GM23338 (cell line): ENCODE data around the gene CROCC2. TPM values are rescaled to one million over a fixed set of nuclear protein-coding genes. Genes with fewer than 3 reads are reported as not detected.
A peak's percentile ranks its signal among the peaks of the same experiment; 100 is the strongest.

Experiments used
- ATAC-seq: fragments of 200-7000 bp; cut with Tn5 transposase; 3 replicates; pipeline ENCODE4 v1.9.1; 2020
- DNase-seq: peaks from one replicate; pipeline ENCODE4 v3.0.0-alpha.2; 2015; ENCODE audit warnings: low spot score
- H2AFZ ChIP-seq: fragments of 200-600 bp; sonication (generic); 2 replicates; pipeline ENCODE4 v1.8.0; 2016; ENCODE audit warnings: antibody characterized with exemption, mild to moderate bottlenecking, moderate library complexity
- H3F3A ChIP-seq: fragments of 200-600 bp; sonication (generic); replicated peaks from 2 replicates; pipeline ENCODE4 v1.8.0; 2017; ENCODE audit warnings: antibody characterized with exemption, mixed run types, low read depth
- H3K27ac ChIP-seq: fragments of 200-600 bp; sonication (generic); 2 replicates; pipeline ENCODE4 v1.6.1; 2016; ENCODE audit warnings: low read depth
- H3K27me3 ChIP-seq: fragments of 200-600 bp; sonication (generic); 2 replicates; pipeline ENCODE4 v1.8.0; 2016; ENCODE audit warnings: mild to moderate bottlenecking, mixed run types, moderate library complexity; ENCODE audit not compliant: insufficient read depth
- H3K36me3 ChIP-seq: fragments of 200-600 bp; sonication (generic); 2 replicates; pipeline ENCODE4 v1.8.0; 2016; ENCODE audit warnings: mild to moderate bottlenecking; ENCODE audit not compliant: insufficient read depth
- H3K4me1 ChIP-seq: fragments of 200-600 bp; sonication (generic); 2 replicates; pipeline ENCODE4 v1.8.0; 2016; ENCODE audit warnings: mild to moderate bottlenecking, moderate library complexity; ENCODE audit not compliant: insufficient read depth
- H3K4me2 ChIP-seq: fragments of 200-600 bp; sonication (generic); 2 replicates; pipeline ENCODE4 v1.7.1; 2017; ENCODE audit warnings: mixed run types
- H3K4me3 ChIP-seq: fragments of 200-600 bp; sonication (generic); 2 replicates; pipeline ENCODE4 v1.6.1; 2016; ENCODE audit warnings: mixed run types
- H3K79me2 ChIP-seq: fragments of 200-600 bp; sonication (generic); replicated peaks from 2 replicates; pipeline ENCODE4 v1.8.0; 2017; ENCODE audit warnings: mild to moderate bottlenecking; ENCODE audit not compliant: insufficient read depth
- H3K9me2 ChIP-seq: fragments of 200-600 bp; sonication (generic); 2 replicates; pipeline ENCODE4 v1.8.0; 2017; ENCODE audit not compliant: insufficient read depth
- H4K20me1 ChIP-seq: fragments of 200-600 bp; sonication (generic); replicated peaks from 2 replicates; pipeline ENCODE4 v1.8.0; 2017; ENCODE audit warnings: mild to moderate bottlenecking; ENCODE audit not compliant: insufficient read depth
- H3K27ac Mint-ChIP-seq: 2 replicates; pipeline ENCODE4 v1.8.0; 2020; ENCODE audit warnings: inconsistent platforms, mild to moderate bottlenecking, moderate library complexity, mixed read lengths
- H3K27me3 Mint-ChIP-seq: 3 replicates; pipeline ENCODE4 v1.8.0; 2022; ENCODE audit warnings: low read depth, mild to moderate bottlenecking, moderate library complexity, mixed read lengths, inconsistent platforms; ENCODE audit not compliant: insufficient read depth, poor library complexity
- H3K36me3 Mint-ChIP-seq: 3 replicates; pipeline ENCODE4 v1.8.0; 2021; ENCODE audit warnings: low read depth, mild to moderate bottlenecking, inconsistent platforms, moderate library complexity, mixed read lengths
- H3K4me1 Mint-ChIP-seq: 3 replicates; pipeline ENCODE4 v1.8.0; 2020; ENCODE audit warnings: mild to moderate bottlenecking, inconsistent platforms, mixed read lengths
- H3K4me3 Mint-ChIP-seq: 3 replicates; pipeline ENCODE4 v1.8.0; 2021; ENCODE audit warnings: moderate library complexity, mild to moderate bottlenecking, inconsistent platforms, mixed read lengths
- H3K9me3 Mint-ChIP-seq: 3 replicates; pipeline ENCODE4 v1.8.0; 2020; ENCODE audit warnings: moderate library complexity, mild to moderate bottlenecking, inconsistent platforms, mixed read lengths
- CREB1 ChIP-seq: fragments of 250-450 bp; sonication (Bioruptor Pico); IDR thresholded peaks from 2 replicates; pipeline ENCODE4 v1.5.0; 2020; ENCODE audit warnings: low read depth, mild to moderate bottlenecking, moderate library complexity
- EZH2 ChIP-seq: fragments of 200-600 bp; sonication (generic); IDR thresholded peaks from one replicate; pipeline ENCODE4 v1.8.0; 2017; ENCODE audit warnings: antibody characterized with exemption, mild to moderate bottlenecking, low read depth; ENCODE audit not compliant: unreplicated experiment
- JUNB ChIP-seq: IDR thresholded peaks from one replicate; pipeline ENCODE4 v1.6.1; 2016; ENCODE audit warnings: antibody characterized with exemption; ENCODE audit not compliant: unreplicated experiment
- NANOG ChIP-seq: IDR thresholded peaks from 2 replicates; pipeline ENCODE4 v1.6.1; 2016; ENCODE audit warnings: antibody characterized with exemption, borderline replicate concordance
- polyA plus RNA-seq: library from polyadenylated mRNA; unstranded; fragments of >200 nt; fragmentation: Nextera tagmentation; extraction: Ambion mirVana; gene quantifications from 2 replicates; pipeline ENCODE4 v1.2.1, GENCODE V29; 2016
- total RNA-seq: library from RNA; depleted of rRNA; stranded (reverse); fragments of >200 nt; shearing (Covaris generic); gene quantifications from 2 replicates; pipeline ENCODE4 v1.2.3, GENCODE V29; 2014
- TF ChIP-seq, protein P1 (sequence below): IDR thresholded peaks from 2 replicates; pipeline ENCODE4 v1.6.1; 2016; ENCODE audit warnings: antibody characterized with exemption
- TF ChIP-seq, protein P2 (sequence below): IDR thresholded peaks from one replicate; pipeline ENCODE4 v1.6.1; 2018; ENCODE audit warnings: antibody characterized with exemption; ENCODE audit not compliant: unreplicated experiment
- TF ChIP-seq, protein P3 (sequence below): fragments of 250-450 bp; sonication (Bioruptor Pico); IDR thresholded peaks from 2 replicates; pipeline ENCODE4 v1.5.0; 2020; ENCODE audit warnings: mild to moderate bottlenecking, moderate library complexity

Gene CROCC2
- total and polyA plus RNA-seq, 2 experiments from 2014 or later, result not detected

DNA sequence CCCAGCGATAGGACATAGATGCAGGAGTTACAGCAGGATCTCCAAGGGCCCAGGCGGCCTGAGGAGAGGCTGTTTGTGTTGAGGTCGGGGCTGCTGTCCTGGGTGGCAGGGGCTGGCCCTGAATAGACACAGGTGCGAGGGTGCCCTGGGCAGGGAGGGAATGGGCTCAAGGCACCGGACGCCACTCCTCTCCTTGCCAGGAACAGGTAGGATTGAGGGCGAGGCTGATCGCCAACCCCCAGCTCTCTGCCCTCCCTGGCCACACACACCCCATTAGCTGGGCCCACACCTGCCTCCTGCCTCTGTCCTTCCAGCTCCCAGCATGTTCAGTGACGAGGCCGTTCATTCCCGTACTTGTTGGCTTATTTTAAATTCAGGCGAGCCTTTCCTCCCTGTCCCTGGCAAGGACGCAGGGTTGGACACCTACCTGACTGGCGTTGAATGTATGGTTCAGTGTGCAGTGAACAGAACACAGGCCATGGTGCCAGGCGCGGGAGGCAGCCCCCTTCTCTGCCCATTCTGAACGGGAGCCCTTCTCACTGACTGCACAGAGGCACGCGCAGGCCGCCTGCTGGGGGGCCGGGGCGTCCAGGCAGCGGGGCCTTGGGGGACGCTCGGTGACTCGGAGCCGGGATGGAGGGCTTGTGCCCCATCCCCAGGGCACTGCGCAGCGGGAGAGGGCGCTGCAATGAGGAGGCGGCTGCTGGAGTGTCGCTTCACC is 51.0 kb downstream of the CROCC2 start:
- H4K20me1 ChIP-seq, result no peaks in the 10 kb centered on the region
- H3K9me3 Mint-ChIP-seq, result no peaks in the 10 kb centered on the region
- DNase-seq (no peak), ATAC-seq (no peak)
- no peaks in the 10 kb centered on the region for H3K9me2 ChIP-seq
- H3K36me3 ChIP-seq, result no peaks in the 10 kb centered on the region
- H3K27me3 Mint-ChIP-seq, result peaks cover 11% of the 10 kb centered on the region
- H2AFZ ChIP-seq, result no peak overlapping the region
- no peak overlapping the region for H3K4me2 ChIP-seq
- H3K4me1 ChIP-seq, result no peaks in the 10 kb centered on the region
- 0 out of 2 replicates have a peak, but pooled peaks cover 5% of the 10 kb centered on the region for H3F3A ChIP-seq
- no peak overlapping the region for H3K4me3 Mint-ChIP-seq
- no peak overlapping the region for H3K27ac ChIP-seq
- no peak overlapping the region for H3K4me3 ChIP-seq
- H3K36me3 Mint-ChIP-seq, result no peaks in the 10 kb centered on the region
- H3K27me3 ChIP-seq, result no peaks in the 10 kb centered on the region
- H3K4me1 Mint-ChIP-seq, result peaks cover 14% of the 10 kb centered on the region
- no peak overlapping the region for H3K27ac Mint-ChIP-seq
- no peak for TF ChIP-seq EZH2
- TF ChIP-seq, protein P1, sequence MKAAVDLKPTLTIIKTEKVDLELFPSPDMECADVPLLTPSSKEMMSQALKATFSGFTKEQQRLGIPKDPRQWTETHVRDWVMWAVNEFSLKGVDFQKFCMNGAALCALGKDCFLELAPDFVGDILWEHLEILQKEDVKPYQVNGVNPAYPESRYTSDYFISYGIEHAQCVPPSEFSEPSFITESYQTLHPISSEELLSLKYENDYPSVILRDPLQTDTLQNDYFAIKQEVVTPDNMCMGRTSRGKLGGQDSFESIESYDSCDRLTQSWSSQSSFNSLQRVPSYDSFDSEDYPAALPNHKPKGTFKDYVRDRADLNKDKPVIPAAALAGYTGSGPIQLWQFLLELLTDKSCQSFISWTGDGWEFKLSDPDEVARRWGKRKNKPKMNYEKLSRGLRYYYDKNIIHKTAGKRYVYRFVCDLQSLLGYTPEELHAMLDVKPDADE, result no peak
- TF ChIP-seq NANOG, result no peak
- no peaks in the 10 kb centered on the region for H3K79me2 ChIP-seq

DNA sequence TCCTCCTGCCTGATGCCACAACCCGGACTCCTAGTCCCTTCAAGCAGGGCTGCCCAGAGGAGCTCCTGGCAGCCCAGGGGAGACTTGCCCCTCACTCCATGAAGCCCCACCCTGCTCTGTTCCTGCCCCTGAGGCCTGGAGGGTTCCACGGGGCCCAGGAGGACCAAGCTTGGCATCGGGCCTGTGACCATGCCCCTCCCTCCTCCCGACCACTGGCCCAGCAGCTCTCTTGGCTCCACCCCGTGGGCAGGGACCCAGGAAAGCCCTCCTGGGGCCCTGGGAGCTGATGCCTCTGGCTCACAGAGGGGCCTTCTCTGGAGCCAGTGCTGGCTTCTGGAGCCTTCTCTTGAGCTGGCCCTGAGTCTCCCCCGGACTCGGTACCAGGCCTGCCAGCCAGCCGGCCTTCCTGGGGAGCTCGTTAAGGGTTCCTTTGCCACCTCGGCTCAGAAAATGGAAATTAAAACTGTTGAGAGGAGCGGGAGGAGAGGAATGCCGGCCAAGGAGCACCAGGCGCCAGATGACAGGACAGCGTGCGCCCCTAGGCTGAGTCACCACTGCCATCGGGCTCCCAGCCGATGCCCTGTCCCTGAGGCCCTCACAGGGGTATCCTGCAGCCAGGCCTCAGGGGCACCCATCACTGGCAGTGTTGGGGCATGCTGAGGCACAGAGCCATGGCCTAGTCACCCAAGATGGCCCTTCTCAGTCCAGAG is 51.7 kb downstream of the CROCC2 start:
- H3K4me1 ChIP-seq, result no peaks in the 10 kb centered on the region
- no peaks in the 10 kb centered on the region for H4K20me1 ChIP-seq
- H3K27ac Mint-ChIP-seq, result no peak overlapping the region
- DNase-seq (no peak), ATAC-seq (peak; percentile 20)
- H3K9me2 ChIP-seq, result no peaks in the 10 kb centered on the region
- no peaks in the 10 kb centered on the region for H3K36me3 Mint-ChIP-seq
- H3K27ac ChIP-seq, result no peak overlapping the region
- no peak overlapping the region for H3K4me3 ChIP-seq
- no peak overlapping the region for H3K4me3 Mint-ChIP-seq
- H3K9me3 Mint-ChIP-seq, result no peaks in the 10 kb centered on the region
- no peaks in the 10 kb centered on the region for H3K36me3 ChIP-seq
- no peak overlapping the region for H2AFZ ChIP-seq
- H3K4me1 Mint-ChIP-seq, result peaks cover 14% of the 10 kb centered on the region
- no peak overlapping the region for H3K4me2 ChIP-seq
- peaks cover 11% of the 10 kb centered on the region for H3K27me3 Mint-ChIP-seq
- H3K27me3 ChIP-seq, result no peaks in the 10 kb centered on the region
- no peaks in the 10 kb centered on the region for H3K79me2 ChIP-seq
- TF ChIP-seq NANOG (no peak), CREB1 (CRISPR knock-in tag) (no peak), JUNB (no peak)
- TF ChIP-seq, protein P2, sequence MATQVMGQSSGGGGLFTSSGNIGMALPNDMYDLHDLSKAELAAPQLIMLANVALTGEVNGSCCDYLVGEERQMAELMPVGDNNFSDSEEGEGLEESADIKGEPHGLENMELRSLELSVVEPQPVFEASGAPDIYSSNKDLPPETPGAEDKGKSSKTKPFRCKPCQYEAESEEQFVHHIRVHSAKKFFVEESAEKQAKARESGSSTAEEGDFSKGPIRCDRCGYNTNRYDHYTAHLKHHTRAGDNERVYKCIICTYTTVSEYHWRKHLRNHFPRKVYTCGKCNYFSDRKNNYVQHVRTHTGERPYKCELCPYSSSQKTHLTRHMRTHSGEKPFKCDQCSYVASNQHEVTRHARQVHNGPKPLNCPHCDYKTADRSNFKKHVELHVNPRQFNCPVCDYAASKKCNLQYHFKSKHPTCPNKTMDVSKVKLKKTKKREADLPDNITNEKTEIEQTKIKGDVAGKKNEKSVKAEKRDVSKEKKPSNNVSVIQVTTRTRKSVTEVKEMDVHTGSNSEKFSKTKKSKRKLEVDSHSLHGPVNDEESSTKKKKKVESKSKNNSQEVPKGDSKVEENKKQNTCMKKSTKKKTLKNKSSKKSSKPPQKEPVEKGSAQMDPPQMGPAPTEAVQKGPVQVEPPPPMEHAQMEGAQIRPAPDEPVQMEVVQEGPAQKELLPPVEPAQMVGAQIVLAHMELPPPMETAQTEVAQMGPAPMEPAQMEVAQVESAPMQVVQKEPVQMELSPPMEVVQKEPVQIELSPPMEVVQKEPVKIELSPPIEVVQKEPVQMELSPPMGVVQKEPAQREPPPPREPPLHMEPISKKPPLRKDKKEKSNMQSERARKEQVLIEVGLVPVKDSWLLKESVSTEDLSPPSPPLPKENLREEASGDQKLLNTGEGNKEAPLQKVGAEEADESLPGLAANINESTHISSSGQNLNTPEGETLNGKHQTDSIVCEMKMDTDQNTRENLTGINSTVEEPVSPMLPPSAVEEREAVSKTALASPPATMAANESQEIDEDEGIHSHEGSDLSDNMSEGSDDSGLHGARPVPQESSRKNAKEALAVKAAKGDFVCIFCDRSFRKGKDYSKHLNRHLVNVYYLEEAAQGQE, result no peak
- TF ChIP-seq, protein P1, result no peak
- TF ChIP-seq, protein P3, sequence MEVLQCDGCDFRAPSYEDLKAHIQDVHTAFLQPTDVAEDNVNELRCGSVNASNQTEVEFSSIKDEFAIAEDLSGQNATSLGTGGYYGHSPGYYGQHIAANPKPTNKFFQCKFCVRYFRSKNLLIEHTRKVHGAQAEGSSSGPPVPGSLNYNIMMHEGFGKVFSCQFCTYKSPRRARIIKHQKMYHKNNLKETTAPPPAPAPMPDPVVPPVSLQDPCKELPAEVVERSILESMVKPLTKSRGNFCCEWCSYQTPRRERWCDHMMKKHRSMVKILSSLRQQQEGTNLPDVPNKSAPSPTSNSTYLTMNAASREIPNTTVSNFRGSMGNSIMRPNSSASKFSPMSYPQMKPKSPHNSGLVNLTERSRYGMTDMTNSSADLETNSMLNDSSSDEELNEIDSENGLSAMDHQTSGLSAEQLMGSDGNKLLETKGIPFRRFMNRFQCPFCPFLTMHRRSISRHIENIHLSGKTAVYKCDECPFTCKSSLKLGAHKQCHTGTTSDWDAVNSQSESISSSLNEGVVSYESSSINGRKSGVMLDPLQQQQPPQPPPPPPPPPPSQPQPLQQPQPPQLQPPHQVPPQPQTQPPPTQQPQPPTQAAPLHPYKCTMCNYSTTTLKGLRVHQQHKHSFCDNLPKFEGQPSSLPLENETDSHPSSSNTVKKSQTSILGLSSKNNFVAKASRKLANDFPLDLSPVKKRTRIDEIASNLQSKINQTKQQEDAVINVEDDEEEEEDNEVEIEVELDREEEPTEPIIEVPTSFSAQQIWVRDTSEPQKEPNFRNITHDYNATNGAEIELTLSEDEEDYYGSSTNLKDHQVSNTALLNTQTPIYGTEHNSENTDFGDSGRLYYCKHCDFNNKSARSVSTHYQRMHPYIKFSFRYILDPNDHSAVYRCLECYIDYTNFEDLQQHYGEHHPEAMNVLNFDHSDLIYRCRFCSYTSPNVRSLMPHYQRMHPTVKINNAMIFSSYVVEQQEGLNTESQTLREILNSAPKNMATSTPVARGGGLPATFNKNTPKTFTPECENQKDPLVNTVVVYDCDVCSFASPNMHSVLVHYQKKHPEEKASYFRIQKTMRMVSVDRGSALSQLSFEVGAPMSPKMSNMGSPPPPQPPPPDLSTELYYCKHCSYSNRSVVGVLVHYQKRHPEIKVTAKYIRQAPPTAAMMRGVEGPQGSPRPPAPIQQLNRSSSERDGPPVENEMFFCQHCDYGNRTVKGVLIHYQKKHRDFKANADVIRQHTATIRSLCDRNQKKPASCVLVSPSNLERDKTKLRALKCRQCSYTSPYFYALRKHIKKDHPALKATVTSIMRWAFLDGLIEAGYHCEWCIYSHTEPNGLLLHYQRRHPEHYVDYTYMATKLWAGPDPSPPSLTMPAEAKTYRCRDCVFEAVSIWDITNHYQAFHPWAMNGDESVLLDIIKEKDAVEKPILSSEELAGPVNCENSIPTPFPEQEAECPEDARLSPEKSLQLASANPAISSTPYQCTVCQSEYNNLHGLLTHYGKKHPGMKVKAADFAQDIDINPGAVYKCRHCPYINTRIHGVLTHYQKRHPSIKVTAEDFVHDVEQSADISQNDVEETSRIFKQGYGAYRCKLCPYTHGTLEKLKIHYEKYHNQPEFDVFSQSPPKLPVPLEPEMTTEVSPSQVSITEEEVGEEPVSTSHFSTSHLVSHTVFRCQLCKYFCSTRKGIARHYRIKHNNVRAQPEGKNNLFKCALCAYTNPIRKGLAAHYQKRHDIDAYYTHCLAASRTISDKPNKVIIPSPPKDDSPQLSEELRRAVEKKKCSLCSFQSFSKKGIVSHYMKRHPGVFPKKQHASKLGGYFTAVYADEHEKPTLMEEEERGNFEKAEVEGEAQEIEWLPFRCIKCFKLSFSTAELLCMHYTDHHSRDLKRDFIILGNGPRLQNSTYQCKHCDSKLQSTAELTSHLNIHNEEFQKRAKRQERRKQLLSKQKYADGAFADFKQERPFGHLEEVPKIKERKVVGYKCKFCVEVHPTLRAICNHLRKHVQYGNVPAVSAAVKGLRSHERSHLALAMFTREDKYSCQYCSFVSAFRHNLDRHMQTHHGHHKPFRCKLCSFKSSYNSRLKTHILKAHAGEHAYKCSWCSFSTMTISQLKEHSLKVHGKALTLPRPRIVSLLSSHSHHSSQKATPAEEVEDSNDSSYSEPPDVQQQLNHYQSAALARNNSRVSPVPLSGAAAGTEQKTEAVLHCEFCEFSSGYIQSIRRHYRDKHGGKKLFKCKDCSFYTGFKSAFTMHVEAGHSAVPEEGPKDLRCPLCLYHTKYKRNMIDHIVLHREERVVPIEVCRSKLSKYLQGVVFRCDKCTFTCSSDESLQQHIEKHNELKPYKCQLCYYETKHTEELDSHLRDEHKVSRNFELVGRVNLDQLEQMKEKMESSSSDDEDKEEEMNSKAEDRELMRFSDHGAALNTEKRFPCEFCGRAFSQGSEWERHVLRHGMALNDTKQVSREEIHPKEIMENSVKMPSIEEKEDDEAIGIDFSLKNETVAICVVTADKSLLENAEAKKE (CRISPR knock-in tag), result no peak
- 0 out of 2 replicates have a peak, but pooled peaks cover 5% of the 10 kb centered on the region for H3F3A ChIP-seq
